GM12878 (cell line): ENCODE measurements around the gene TCERG1L.

Source experiments
- BACH1 ChIP-seq: fragments of 450-650 bp; IDR thresholded peaks from 2 replicates; pipeline ENCODE4 v1.6.1; 2017; ENCODE audit warnings: mild to moderate bottlenecking, borderline replicate concordance
- CTCF ChIP-seq, 3 experiments: IDR thresholded peaks in 2 of 3; conservative IDR thresholded peaks in 1 of 3; 2 replicates each; pipeline ENCODE4 v1.5.1; 2011; ENCODE audit warnings: low read depth in 3 of 3, low read length in 3 of 3, mild to moderate bottlenecking in 3 of 3, control low read depth in 2 of 3, moderate library complexity in 2 of 3, inconsistent platforms in 1 of 3, mixed read lengths in 1 of 3; ENCODE audit not compliant: control insufficient read depth in 2 of 3, insufficient read depth in 1 of 3; ENCODE audit errors: extremely low read depth in 1 of 3
- EZH2 ChIP-seq: IDR thresholded peaks from 2 replicates; pipeline ENCODE4 v1.6.1; 2012; ENCODE audit warnings: low read depth, mild to moderate bottlenecking, control low read depth, inconsistent platforms, low read length, borderline replicate concordance; ENCODE audit not compliant: control insufficient read depth
- POLR2A ChIP-seq: IDR thresholded peaks from 2 replicates; pipeline ENCODE4 v1.6.1; 2011; ENCODE audit warnings: low read depth, mild to moderate bottlenecking, low read length
- POLR2AphosphoS2 ChIP-seq: IDR thresholded peaks from 2 replicates; pipeline ENCODE4 v1.6.1; 2011; ENCODE audit warnings: low read depth, mild to moderate bottlenecking, low read length, improper control_type of control experiment, moderate library complexity
- REST ChIP-seq: IDR thresholded peaks from 2 replicates; pipeline ENCODE4 v1.6.1; 2012; ENCODE audit warnings: mild to moderate bottlenecking, low read depth, low read length

GRCh38 chr10:131174651-131175540 lies 136.6 kb downstream of the TCERG1L start:
- TF ChIP-seq REST (no peak), BACH1 (no peak), POLR2AphosphoS2 (no peak), EZH2 (no peak), CTCF (IDR thresholded peaks at IDR 0.05 in 2 of 3, conservative IDR thresholded peaks at IDR 0.05 in 1 of 3; ENCODE audit: control insufficient read depth in 2 of 3, extremely low read depth in 1 of 3, insufficient read depth in 1 of 3, low read depth in 3 of 3, low read length in 3 of 3) (no peak), POLR2A (no peak)
